ENCODE data around the gene BPIFB3. TPM values are rescaled to one million over a fixed set of nuclear protein-coding genes. Genes with fewer than 3 reads are reported as not detected.

BPIFB3 gene
- total and polyA plus RNA-seq, 9 of the 15 experiments (the other 6 are each of a cell fraction or from before 2014, with no cell fraction given), result not detected

DNA sequence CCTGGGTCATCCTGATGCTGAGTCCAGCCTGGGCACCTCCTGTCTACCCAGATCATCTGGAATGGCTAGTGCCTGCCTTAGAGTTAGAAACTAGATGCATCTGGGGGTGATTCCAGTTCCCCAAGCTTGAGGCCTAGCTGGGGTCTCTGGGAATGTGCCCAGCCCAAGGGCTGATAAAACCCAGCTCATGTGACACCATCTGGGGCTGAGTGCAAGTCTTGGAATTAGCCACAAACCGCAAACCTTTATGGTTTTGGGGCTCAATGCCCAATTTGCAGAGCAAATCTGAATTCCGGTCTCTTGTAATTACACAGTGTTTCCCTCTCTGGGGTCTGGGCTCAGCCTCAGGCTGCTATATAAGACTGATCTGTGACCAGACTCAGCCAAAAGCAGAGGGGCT, 25.6 kb downstream of the BPIFB3 start, which contains the start of gene BPIFB4:
Gene BPIFB4, plus strand, starts transcription at position 385 of the 400 bp plus-strand sequence. CDS start 1,884 bp downstream, outside the sequence.
- no peaks in the 10 kb centered on the region for H3K9me1 ChIP-seq (ENCODE audit: control insufficient read depth, insufficient read depth, low read length)
- peaks cover 0 to 3% of the 10 kb centered on the region in 2 experiments; a peak in 1 of 5 replicates for H3K4me1 ChIP-seq (replicated peaks in 1 of 2; ENCODE audit: control insufficient read depth in 2 of 2, insufficient read depth in 2 of 2, low read length in 2 of 2)
- ATAC-seq, result no peak
- H3K79me2 ChIP-seq (ENCODE audit: control insufficient read depth, insufficient read depth, low read length), result no peaks in the 10 kb centered on the region
- no peak within 1 kb of the TSS for H3K9ac ChIP-seq (ENCODE audit: insufficient read depth in 1 of 2, low read depth in 2 of 2, low read length in 2 of 2)
- H3K4me2 ChIP-seq (ENCODE audit: insufficient read depth, low read length), result no peak within 1 kb of the TSS
- CTCF ChIA-PET (ENCODE audit: low intra/inter-chr PET ratio), result no interaction called here
- no peak within 1 kb of the TSS for H2AFZ ChIP-seq (ENCODE audit: low read depth, low read length)
- BruUV-seq (replicated peaks), result no TSS peak
- no peak within 1 kb of the TSS for H3K4me3 ChIP-seq
- H3K36me3 ChIP-seq (ENCODE audit: control insufficient read depth, insufficient read depth, low read length), result no peaks in the 10 kb centered on the region
- in situ Hi-C loops (cut with MboI) (no loop called here), intact Hi-C loops (cut with micrococcal nuclease) (no loop called here)
- H3K9me3 ChIP-seq (replicated peaks; ENCODE audit: control insufficient read depth, insufficient read depth, low read depth, low read length), result no peaks in the 10 kb centered on the region
- no peak for FAIRE-seq
- POLR2A ChIA-PET, result no interaction called here
- DNase-seq (ENCODE audit: extremely low read depth in 1 of 4, low spot score in 3 of 4), result no peak
- WGBS (ENCODE audit: insufficient coverage, low coverage, missing lambda C conversion rate), result 0% methylated on average over 2 of the region's 2 CpGs
- no peak within 1 kb of the TSS for H3K27ac ChIP-seq (ENCODE audit: extremely low read depth, low read depth, low read length)
- H4K20me1 ChIP-seq (replicated peaks; ENCODE audit: control insufficient read depth, insufficient read depth, low read length), result no peaks in the 10 kb centered on the region
- peaks cover 1 to 12% of the 10 kb centered on the region in 2 experiments; a peak in 3 of 5 replicates for H3K27me3 ChIP-seq (ENCODE audit: control insufficient read depth in 2 of 2, insufficient read depth in 2 of 2, low read length in 2 of 2)
- no peak for TF ChIP-seq THRA (IDR thresholded peaks at IDR 0.05)
- TF ChIP-seq MCM2 (IDR thresholded peaks at IDR 0.05; ENCODE audit: low read depth), result no peak
- no peak for TF ChIP-seq CREB5 (CRISPR knock-in tag; IDR thresholded peaks at IDR 0.05)
- TF ChIP-seq, protein P1, sequence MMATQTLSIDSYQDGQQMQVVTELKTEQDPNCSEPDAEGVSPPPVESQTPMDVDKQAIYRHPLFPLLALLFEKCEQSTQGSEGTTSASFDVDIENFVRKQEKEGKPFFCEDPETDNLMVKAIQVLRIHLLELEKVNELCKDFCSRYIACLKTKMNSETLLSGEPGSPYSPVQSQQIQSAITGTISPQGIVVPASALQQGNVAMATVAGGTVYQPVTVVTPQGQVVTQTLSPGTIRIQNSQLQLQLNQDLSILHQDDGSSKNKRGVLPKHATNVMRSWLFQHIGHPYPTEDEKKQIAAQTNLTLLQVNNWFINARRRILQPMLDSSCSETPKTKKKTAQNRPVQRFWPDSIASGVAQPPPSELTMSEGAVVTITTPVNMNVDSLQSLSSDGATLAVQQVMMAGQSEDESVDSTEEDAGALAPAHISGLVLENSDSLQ (IDR thresholded peaks at IDR 0.05), result no peak
- no peak for TF ChIP-seq SIX5 (IDR thresholded peaks at IDR 0.05; ENCODE audit: borderline replicate concordance in 1 of 2, insufficient read depth in 1 of 2, low read depth in 1 of 2, low read length in 2 of 2)
- no peak for TF ChIP-seq SMAD1 (IDR thresholded peaks at IDR 0.05; ENCODE audit: low read depth, low read length, partially characterized antibody)
- TF ChIP-seq ZSCAN29 (IDR thresholded peaks at IDR 0.05), result no peak
- no peak for TF ChIP-seq FOXK1 (CRISPR knock-in tag; IDR thresholded peaks at IDR 0.05; ENCODE audit: borderline replicate concordance)
- TF ChIP-seq TRIM24 (IDR thresholded peaks at IDR 0.05), result no peak
- TF ChIP-seq PHTF2 (CRISPR knock-in tag; IDR thresholded peaks at IDR 0.05), result no peak
- TF ChIP-seq ZBTB11 (CRISPR knock-in tag; IDR thresholded peaks at IDR 0.05), result no peak
- TF ChIP-seq, protein P2, sequence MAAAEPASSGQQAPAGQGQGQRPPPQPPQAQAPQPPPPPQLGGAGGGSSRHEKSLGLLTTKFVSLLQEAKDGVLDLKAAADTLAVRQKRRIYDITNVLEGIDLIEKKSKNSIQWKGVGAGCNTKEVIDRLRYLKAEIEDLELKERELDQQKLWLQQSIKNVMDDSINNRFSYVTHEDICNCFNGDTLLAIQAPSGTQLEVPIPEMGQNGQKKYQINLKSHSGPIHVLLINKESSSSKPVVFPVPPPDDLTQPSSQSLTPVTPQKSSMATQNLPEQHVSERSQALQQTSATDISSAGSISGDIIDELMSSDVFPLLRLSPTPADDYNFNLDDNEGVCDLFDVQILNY (CRISPR knock-in tag; IDR thresholded peaks at IDR 0.05), result no peak
- no peak for TF ChIP-seq GABPB2 (CRISPR knock-in tag; conservative IDR thresholded peaks at IDR 0.05)
- TF ChIP-seq NR2F6 (CRISPR knock-in tag; IDR thresholded peaks at IDR 0.05), result no peak
- TF ChIP-seq HCFC1 (IDR thresholded peaks at IDR 0.05; ENCODE audit: low read depth, low read length), result no peak
